NCI-H2227 (cell line): Measurements from ENCODE around the gene PPM1E.
"Not testable (repeated sequence)": the region's sequence is repeated elsewhere in the genome, so short reads cannot be mapped to it uniquely, and the experiment has no call there.

Source experiments
- DNase-seq: peaks from one replicate; lab custom pipeline; 2025; ENCODE audit not compliant: unreplicated experiment; lab: John Stamatoyannopoulos, UW

Gene PPM1E

GRCh38 chr17:58837699-58838098, 82.0 kb downstream of the PPM1E start:
- DNase-seq: no peak

- DNase-seq: no peak
These were observed 85.4 kb downstream of the PPM1E start for GRCh38 chr17:58840820-58841612.

DNA sequence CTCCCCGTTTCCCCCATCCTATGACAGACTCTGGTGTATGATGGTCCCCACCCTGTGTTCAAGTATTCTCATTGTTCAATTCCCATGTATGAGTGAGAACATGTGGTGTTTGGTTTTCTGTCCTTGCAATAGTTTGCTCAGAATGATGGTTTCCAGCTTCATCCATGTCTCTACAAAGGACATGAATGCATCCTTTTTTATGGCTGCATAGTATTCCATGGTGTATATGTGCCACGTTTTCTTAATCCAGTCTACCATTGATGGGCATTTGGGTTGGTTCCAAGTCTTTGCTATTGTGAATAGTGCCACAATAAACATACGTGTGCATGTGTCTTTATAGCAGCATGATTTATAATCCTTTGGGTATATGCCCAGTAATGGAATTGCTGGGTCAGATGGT, 90.8 kb downstream of the PPM1E start:
- not testable (repeated sequence) for DNase-seq

DNA sequence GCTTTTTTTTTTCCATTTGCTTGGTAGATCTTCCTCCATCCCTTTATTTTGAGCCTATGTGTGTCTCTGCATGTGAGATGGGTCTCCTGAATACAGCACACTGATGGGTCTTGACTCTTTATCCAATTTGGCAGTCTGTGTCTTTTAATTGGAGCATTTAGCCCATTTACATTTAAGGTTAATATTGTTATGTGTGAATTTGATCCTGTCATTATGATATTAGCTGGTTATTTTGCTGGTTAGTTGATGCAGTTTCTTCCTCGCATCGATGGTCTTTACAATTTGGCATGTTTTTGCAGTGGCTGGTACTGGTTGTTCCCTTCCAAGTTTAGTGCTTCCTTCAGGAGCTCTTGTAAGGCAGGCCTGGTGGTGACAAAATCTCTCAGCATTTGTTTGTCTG, 94.5 kb downstream of the PPM1E start:
- DNase-seq: not testable (repeated sequence)

DNA sequence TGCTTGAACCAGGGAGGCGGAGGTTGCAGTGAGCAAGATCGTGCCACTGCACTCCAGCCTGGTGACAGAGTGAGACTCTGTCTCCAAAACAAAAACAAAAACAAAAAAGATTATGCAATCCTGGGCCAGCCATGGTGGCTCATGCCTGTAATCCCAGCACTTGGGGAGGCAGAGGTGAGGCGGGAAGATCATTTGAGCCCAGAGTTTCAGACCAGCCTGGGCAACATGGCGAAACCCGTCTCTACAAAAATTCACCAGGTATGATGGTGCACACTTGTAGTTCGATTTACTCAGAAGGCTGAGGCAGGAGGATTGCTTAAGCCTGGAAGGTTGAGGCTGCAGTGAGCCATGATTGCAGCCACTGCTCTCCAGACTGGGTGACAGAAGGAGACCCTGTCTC, 109.6 kb downstream of the PPM1E start:
- DNase-seq: no peak

DNA sequence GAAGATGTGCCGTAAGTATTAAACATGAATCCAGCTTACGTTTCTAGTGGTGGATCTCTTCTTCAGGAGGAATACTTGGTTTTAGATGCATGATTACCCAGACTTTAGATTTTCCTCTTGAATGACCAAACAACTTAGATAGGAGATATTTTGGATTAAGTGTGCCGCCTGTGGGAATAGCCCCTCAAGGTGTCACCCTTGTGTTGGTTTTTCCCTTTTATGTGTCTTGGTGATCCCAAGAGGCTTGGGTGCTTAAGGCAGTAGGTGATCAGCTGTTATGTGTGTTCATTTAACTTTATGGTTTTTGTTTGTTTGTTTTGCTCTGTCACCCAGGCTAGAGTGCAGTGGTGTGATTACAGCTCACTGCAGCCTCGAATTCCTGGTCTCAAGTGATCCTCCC, 115.1 kb downstream of the PPM1E start:
- no peak for DNase-seq

DNA sequence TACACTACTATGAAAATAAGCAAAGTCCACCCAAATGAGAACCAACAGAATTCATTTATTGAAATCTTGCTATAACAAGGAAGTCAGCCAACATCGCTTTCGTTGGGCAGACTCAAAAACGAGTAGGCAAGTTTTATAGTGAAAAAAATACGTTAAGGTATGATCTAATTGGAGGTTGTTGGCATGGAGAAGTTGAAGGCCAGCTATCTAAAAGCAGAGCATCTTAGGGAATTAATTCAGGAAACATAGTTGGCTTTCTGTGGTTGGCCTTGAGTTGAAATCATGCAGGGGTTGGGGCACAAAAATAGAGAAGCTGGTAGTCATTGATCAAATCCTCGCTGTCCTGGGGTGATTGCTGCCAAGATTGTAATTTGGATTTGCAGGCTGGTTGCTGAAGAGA, 118.3 kb downstream of the PPM1E start:
- DNase-seq: no peak

DNA sequence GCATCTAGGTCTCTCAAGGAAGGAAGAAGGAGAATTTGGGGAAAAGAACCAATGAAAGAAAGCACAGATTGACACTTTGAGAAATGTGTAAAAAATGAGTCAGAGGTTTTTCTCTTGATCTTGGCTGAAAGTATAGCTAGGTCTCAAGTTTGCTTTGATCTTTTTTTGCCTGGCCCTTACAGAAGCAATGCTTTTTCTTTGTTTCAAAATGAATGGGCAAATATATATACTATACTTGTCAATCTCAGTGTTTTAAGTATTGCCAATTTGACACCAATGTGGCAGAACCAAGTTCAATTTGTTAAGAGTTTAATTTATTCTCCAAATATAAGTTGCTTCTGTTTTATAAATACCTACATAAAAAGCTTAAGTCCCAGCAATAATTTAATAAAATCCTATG, 119.6 kb downstream of the PPM1E start:
- no peak for DNase-seq

DNA sequence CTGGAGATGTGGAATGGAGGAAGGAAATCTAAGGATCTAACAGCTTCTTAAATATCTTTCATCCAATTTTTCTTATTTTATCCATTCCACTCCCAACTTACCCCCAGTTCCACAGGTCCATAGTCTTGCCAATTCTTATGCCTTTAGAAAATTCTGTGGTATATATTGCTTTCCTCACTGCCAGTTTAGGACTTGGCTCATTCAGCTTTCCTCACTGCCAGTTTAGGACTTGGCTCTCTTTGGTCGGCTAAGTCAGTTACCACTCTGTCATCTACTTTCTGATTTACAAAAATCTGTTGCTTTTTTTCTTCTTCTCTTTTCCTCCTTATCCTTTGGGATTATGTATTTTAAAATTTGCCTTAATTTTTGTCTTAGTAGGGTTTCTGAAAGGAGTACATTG, 128.5 kb downstream of the PPM1E start:
- DNase-seq: no peak

GRCh38 chr17:58886514-58886913, 130.9 kb downstream of the PPM1E start:
- no peak for DNase-seq

- no peak for DNase-seq
These were observed 134.3 kb downstream of the PPM1E start for GRCh38 chr17:58889928-58890327.

GRCh38 chr17:58899191-58899590, 143.5 kb downstream of the PPM1E start:
- DNase-seq: no peak

DNA sequence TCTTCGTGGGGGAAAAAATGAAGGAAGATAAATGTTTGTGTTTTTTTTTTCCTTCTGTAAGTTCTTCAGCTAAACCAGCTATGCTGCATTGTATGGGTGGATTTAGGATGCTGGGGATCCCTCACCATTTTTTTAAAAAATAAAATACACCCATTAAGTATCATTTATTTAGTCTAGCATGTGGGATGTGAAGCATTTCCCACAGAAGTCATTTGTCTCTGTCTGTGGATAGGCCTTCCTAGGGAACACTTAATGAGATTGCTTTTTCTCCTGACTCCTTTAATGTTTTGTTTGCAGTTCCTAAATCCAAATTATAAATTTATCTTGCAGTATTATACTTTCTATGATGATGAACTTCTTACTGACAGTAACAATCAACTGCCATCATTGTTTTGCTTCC, 146.7 kb downstream of the PPM1E start:
- DNase-seq: no peak

- no peak for DNase-seq
These were observed 156.2 kb downstream of the PPM1E start for GRCh38 chr17:58911741-58912343.

DNA sequence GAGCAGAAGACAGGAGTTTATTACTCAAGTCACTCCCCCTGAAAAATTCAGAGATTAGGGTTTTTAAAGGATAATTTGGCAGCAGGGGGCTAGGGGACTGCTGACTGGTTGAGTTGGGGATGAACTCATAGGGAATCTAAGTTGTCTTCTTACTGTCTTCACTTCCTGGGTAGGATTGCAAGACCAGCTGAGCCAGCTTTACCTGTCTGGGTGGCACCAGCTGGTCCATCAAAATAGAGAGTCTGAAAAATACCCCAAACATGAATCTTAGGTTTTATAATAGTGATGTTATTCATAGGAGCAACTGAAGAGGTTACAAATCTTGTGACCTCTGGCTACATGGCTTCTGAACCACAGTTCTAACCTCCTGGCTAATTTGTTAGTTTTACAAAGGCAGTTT, 157.9 kb downstream of the PPM1E start:
- peak; percentile 8 for DNase-seq

GRCh38 chr17:58913971-58914769, 158.5 kb downstream of the PPM1E start:
- DNase-seq: no peak

DNA sequence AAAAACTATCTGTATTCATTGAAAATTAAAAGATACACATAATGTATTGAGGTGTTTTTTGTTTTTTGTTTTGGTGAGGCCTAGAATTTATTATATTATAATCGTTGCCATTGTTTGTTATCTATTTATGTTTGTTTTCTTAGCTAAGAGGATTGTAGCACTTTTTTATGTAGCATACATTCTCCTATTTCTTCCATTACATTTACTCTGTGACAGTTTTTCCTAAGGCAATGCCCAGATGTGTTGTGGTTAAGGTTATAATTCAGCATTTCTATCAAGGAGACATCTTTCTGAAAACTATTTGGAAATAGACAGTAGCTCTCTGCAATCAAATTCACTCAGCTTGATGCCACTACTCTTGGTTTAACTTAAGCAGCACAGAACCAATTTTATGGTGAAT, 161.6 kb downstream of the PPM1E start:
- no peak for DNase-seq

DNA sequence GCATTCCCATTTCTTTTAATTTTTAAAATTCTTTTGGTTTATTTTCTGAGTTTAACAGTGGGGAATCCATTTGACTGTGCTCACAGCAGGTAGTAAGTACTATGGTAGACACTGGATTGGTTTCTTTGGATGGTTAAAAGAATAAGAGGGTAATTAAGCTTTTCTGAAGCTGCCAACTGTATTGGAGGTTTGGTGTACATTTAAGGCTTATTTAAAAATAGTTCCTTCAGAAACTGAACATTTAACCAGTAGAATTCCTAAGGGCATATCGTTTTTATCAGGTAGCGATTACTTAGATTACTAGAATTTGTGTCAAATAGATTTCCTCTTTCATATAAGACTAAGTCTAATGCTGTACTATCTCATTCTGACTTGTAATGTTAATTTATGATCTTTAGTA, 162.4 kb downstream of the PPM1E start:
- DNase-seq: peak; percentile 71

GRCh38 chr17:58918884-58919283, 163.2 kb downstream of the PPM1E start:
- DNase-seq: peak; percentile 24

GRCh38 chr17:58920773-58921172, 165.1 kb downstream of the PPM1E start:
- no peak for DNase-seq

DNA sequence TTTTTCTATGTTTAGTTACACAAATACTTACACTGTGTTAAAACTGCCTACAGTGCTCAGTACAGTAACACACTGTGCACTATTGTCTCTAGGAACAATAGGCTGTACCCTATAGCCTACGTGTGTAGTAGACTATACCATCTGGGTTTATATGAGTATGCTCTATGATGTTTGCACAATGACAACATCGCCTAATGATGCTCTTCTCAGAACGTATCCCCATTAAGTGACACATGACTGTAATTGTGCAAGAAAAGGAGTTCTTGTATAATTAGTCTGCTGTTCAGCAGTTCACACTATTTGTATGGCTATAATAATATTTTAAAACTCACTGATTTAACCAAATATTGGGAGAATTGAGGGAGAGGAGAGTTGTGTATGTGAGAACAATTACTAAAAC, 177.3 kb downstream of the PPM1E start:
- no peak for DNase-seq

DNA sequence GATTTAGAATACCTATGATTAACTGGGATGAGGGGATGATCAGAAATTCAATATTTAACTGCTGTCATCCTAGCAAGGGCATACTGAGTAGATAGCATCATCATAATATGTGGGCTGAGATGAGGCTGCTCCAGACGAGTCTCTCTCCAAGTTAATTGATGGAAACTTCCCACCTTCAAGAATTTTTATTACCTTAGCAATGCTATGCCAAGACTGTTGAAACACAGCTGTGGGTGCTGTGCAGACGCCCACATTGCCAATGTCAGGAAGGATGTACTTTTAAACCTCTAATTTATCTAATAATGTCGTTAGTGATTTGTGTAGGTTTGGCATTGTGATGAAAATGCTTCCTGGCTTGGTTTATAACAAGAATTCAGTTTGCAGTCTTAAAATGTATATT, 180.6 kb downstream of the PPM1E start:
- no peak for DNase-seq
